ENCODE data around the gene SMURF2. TPM values are rescaled to one million over a fixed set of nuclear protein-coding genes. Genes with fewer than 3 reads are reported as not detected.
"Not testable (repeated sequence)": the region's sequence is repeated elsewhere in the genome, so short reads cannot be mapped to it uniquely, and the experiment has no call there.

The SMURF2 gene
- total RNA-seq, 1 experiment from 2014 or later = 24.7 TPM

GRCh38 chr17:64611369-64611768 is 50.7 kb downstream of the SMURF2 start:
- no peak for DNase-seq (ENCODE audit: low spot score)
- intact Hi-C loops (cut with micrococcal nuclease; ENCODE audit: unreplicated experiment) = no loop called here
- POLR2A ChIA-PET (ENCODE audit: low non-redundant PET) = no interaction called here

GRCh38 chr17:64610244-64610643 is 51.9 kb downstream of the SMURF2 start:
- intact Hi-C loops (cut with micrococcal nuclease; ENCODE audit: unreplicated experiment); DNase-seq (ENCODE audit: low spot score); H3K27me3 ChIP-seq (replicated peaks; ENCODE audit: insufficient read depth, low read depth, low read length, poor library complexity); H3K36me3 ChIP-seq (ENCODE audit: insufficient read depth, low read length, poor library complexity, severe bottlenecking); BruUV-seq (replicated peaks); CTCF ChIA-PET; POLR2A ChIA-PET (ENCODE audit: low non-redundant PET); H3K27ac ChIP-seq (ENCODE audit: low read depth, low read length, poor library complexity, severe bottlenecking); H3K4me1 ChIP-seq (ENCODE audit: insufficient read depth, low read length, poor library complexity, severe bottlenecking); H3K4me3 ChIP-seq (ENCODE audit: low read depth, low read length, poor library complexity, severe bottlenecking); H3K9me3 ChIP-seq (ENCODE audit: low read depth, low read length, poor library complexity, severe bottlenecking): not testable (repeated sequence)

More at GRCh38 chr17:64611369-64611768, 50.7 kb downstream of the SMURF2 start:
- no peaks in the 10 kb centered on the region for H3K4me1 ChIP-seq (ENCODE audit: insufficient read depth, low read length, poor library complexity, severe bottlenecking)
- TF ChIP-seq CTCF (conservative IDR thresholded peaks at IDR 0.05; ENCODE audit: low read depth, low read length) = no peak
- no peak for TF ChIP-seq EZH2 (IDR thresholded peaks at IDR 0.05; ENCODE audit: borderline replicate concordance, low read depth, low read length, poor library complexity, severe bottlenecking)
- CTCF ChIA-PET = no interaction called here
- no peaks in the 10 kb centered on the region for H3K9me3 ChIP-seq (ENCODE audit: low read depth, low read length, poor library complexity, severe bottlenecking)
- H3K4me3 ChIP-seq (ENCODE audit: low read depth, low read length, poor library complexity, severe bottlenecking) = no peak overlapping the region
- H3K36me3 ChIP-seq (ENCODE audit: insufficient read depth, low read length, poor library complexity, severe bottlenecking) = no peaks in the 10 kb centered on the region
- no TSS peak for BruUV-seq (replicated peaks)
- H3K27ac ChIP-seq (ENCODE audit: low read depth, low read length, poor library complexity, severe bottlenecking) = no peak overlapping the region
- H3K27me3 ChIP-seq (replicated peaks; ENCODE audit: insufficient read depth, low read depth, low read length, poor library complexity) = no peaks in the 10 kb centered on the region

- TF ChIP-seq EZH2 (IDR thresholded peaks at IDR 0.05; ENCODE audit: borderline replicate concordance, low read depth, low read length, poor library complexity, severe bottlenecking) (no peak), CTCF (conservative IDR thresholded peaks at IDR 0.05; ENCODE audit: low read depth, low read length) (no peak)
- Histone ChIP-seq H3K9me3 (ENCODE audit: low read depth, low read length, poor library complexity, severe bottlenecking) (no peaks in the 10 kb centered on the region), H3K36me3 (ENCODE audit: insufficient read depth, low read length, poor library complexity, severe bottlenecking) (no peaks in the 10 kb centered on the region), H3K27ac (ENCODE audit: low read depth, low read length, poor library complexity, severe bottlenecking) (no peak overlapping the region), H3K4me1 (ENCODE audit: insufficient read depth, low read length, poor library complexity, severe bottlenecking) (peaks cover 7% of the 10 kb centered on the region), H3K27me3 (replicated peaks; ENCODE audit: insufficient read depth, low read depth, low read length, poor library complexity) (no peaks in the 10 kb centered on the region), H3K4me3 (ENCODE audit: low read depth, low read length, poor library complexity, severe bottlenecking) (no peak overlapping the region)
- POLR2A ChIA-PET (ENCODE audit: low non-redundant PET) = no interaction called here
- BruUV-seq (replicated peaks) = no TSS peak
- CTCF ChIA-PET = no interaction called here
- intact Hi-C loops (cut with micrococcal nuclease; ENCODE audit: unreplicated experiment) = no loop called here
- DNase-seq (ENCODE audit: low spot score) = no peak
Measured at GRCh38 chr17:64608571-64608981, 53.5 kb downstream of the SMURF2 start.

GRCh38 chr17:64607862-64608565 is 54.1 kb downstream of the SMURF2 start:
- no peak overlapping the region for H3K27ac ChIP-seq (ENCODE audit: low read depth, low read length, poor library complexity, severe bottlenecking)
- no peak for DNase-seq (ENCODE audit: low spot score)
- POLR2A ChIA-PET (ENCODE audit: low non-redundant PET) = no interaction called here
- CTCF ChIA-PET = no interaction called here
- no peak for TF ChIP-seq CTCF (conservative IDR thresholded peaks at IDR 0.05; ENCODE audit: low read depth, low read length)
- TF ChIP-seq EZH2 (IDR thresholded peaks at IDR 0.05; ENCODE audit: borderline replicate concordance, low read depth, low read length, poor library complexity, severe bottlenecking) = no peak
- H3K36me3 ChIP-seq (ENCODE audit: insufficient read depth, low read length, poor library complexity, severe bottlenecking) = no peaks in the 10 kb centered on the region
- no peak overlapping the region for H3K4me3 ChIP-seq (ENCODE audit: low read depth, low read length, poor library complexity, severe bottlenecking)
- no peaks in the 10 kb centered on the region for H3K27me3 ChIP-seq (replicated peaks; ENCODE audit: insufficient read depth, low read depth, low read length, poor library complexity)
- no TSS peak for BruUV-seq (replicated peaks)
- no peaks in the 10 kb centered on the region for H3K9me3 ChIP-seq (ENCODE audit: low read depth, low read length, poor library complexity, severe bottlenecking)
- H3K4me1 ChIP-seq (ENCODE audit: insufficient read depth, low read length, poor library complexity, severe bottlenecking) = peaks cover 7% of the 10 kb centered on the region
- intact Hi-C loops (cut with micrococcal nuclease; ENCODE audit: unreplicated experiment) = no loop called here

GRCh38 chr17:64604532-64604931 is 57.6 kb downstream of the SMURF2 start:
- H3K9me3 ChIP-seq (ENCODE audit: low read depth, low read length, poor library complexity, severe bottlenecking); POLR2A ChIA-PET (ENCODE audit: low non-redundant PET); H3K27me3 ChIP-seq (replicated peaks; ENCODE audit: insufficient read depth, low read depth, low read length, poor library complexity); H3K4me3 ChIP-seq (ENCODE audit: low read depth, low read length, poor library complexity, severe bottlenecking); DNase-seq (ENCODE audit: low spot score); BruUV-seq (replicated peaks); H3K36me3 ChIP-seq (ENCODE audit: insufficient read depth, low read length, poor library complexity, severe bottlenecking); intact Hi-C loops (cut with micrococcal nuclease; ENCODE audit: unreplicated experiment); CTCF ChIA-PET: not testable (repeated sequence)
- Histone ChIP-seq H3K27ac (ENCODE audit: low read depth, low read length, poor library complexity, severe bottlenecking) (peak overlapping the region; percentile 6), H3K4me1 (ENCODE audit: insufficient read depth, low read length, poor library complexity, severe bottlenecking) (peaks cover 17% of the 10 kb centered on the region)

Measured in A673 (cell line).